ENCODE data around the gene CISTR.

The CISTR gene

DNA sequence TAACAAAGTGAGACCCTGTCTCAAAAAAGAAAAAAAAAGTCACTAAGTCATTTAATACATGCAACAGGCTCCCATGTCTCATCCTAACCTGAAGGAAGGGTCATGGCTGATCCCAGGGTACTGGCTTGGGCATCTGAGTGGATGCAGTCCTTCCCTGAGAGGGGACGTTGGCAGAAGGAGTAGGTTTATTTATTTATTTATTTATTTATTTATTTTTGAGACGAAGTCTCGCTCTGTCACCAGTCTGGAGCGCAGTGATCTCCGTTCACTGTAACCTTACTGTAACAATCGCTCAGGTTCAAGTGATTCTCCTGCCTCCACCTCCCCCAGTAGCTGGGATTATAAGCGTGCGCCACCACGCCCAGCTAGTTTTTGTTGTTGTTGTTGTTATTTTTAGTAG lies 17.4 kb downstream of the CISTR start:
- H3K4me3 ChIP-seq (ENCODE audit: low read depth, low read length), result no peak overlapping the region
- TF ChIP-seq CTCF (IDR thresholded peaks at IDR 0.05; ENCODE audit: low read depth, low read length) (no peak), POLR2A (IDR thresholded peaks at IDR 0.05; ENCODE audit: extremely low read depth, insufficient read length) (no peak), MYC (IDR thresholded peaks at IDR 0.05; ENCODE audit: low read depth, low read length) (no peak)
- no peak for DNase-seq (ENCODE audit: low read depth)

DNA sequence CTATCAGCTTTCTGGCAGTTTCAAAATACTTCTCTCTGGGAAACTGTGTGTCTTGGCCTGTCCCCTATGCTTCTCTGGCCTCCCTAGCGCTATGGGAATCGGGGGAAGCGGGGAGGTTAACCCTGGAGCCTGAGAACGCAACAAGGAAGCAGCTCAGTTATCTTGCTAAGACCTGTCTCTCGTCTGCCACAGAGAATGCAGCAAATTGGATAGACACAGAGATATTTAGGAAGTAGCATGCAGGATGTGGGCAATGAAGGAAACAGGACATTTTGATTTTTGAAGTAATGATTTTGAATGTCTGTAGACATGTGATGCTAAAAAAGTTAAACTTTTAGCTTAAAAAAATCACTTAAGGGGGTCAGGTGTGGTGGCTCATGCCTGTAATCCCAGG lies 18.0 kb downstream of the CISTR start:
- DNase-seq (ENCODE audit: low read depth), result no peak
- no peak overlapping the region for H3K4me3 ChIP-seq (ENCODE audit: low read depth, low read length)
- no peak for TF ChIP-seq MAX (IDR thresholded peaks at IDR 0.05; ENCODE audit: low read depth, low read length)

DNA sequence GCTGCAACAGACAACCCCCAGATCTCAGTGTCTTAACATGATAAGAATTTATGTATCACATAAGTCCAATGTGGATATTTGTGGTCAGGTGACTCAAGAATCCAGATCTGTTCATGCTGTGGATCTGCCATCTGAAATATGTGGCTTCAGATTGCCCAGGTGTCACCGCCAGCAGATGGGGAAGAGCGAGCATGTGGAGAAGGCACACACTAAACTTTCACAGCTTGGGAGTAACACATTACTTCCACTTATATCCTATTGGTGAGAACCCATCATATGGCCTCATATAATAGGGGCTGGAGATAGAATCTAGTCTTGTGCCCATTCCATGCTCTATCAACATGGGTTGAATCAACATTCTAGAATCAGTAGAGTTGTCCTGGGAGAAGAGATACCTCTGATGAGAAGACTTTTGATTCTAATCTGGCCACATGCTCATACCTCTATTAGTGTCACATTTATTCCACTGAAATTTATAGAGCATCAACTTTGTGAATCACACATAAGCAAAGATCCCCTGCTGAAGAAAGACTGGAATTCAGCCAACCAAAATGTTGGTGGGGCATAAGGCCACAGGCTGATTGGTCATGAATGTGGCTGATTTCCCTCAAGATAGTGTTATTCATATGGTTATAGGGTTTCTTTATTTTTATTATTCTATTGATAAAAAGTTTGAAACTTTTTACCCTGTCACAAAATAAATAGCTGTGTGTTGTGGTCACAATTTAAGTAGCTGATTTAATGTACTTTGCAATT lies 18.6 kb downstream of the CISTR start:
- TF ChIP-seq MAX (IDR thresholded peaks at IDR 0.05; ENCODE audit: low read depth, low read length), result no peak
- TF ChIP-seq MYC (IDR thresholded peaks at IDR 0.05; ENCODE audit: low read depth, low read length), result no peak
- TF ChIP-seq CTCF (IDR thresholded peaks at IDR 0.05; ENCODE audit: low read depth, low read length), result no peak
- no peak for TF ChIP-seq POLR2A (IDR thresholded peaks at IDR 0.05; ENCODE audit: extremely low read depth, insufficient read length)
- no peak overlapping the region for H3K4me3 ChIP-seq (ENCODE audit: low read depth, low read length)
- DNase-seq (ENCODE audit: low read depth), result no peak

- TF ChIP-seq MAX (IDR thresholded peaks at IDR 0.05; ENCODE audit: low read depth, low read length), result no peak
- no peak for TF ChIP-seq MYC (IDR thresholded peaks at IDR 0.05; ENCODE audit: low read depth, low read length)
- TF ChIP-seq CTCF (IDR thresholded peaks at IDR 0.05; ENCODE audit: low read depth, low read length), result no peak
- TF ChIP-seq POLR2A (IDR thresholded peaks at IDR 0.05; ENCODE audit: extremely low read depth, insufficient read length), result no peak
- DNase-seq (ENCODE audit: low read depth), result no peak
- no peak overlapping the region for H3K4me3 ChIP-seq (ENCODE audit: low read depth, low read length)
These were observed 22.1 kb downstream of the CISTR start for GRCh38 chr12:53729644-53730043.

GRCh38 chr12:53728206-53728605 lies 23.6 kb downstream of the CISTR start:
- DNase-seq (ENCODE audit: low read depth), result no peak
- H3K4me3 ChIP-seq (ENCODE audit: low read depth, low read length), result no peak overlapping the region
- TF ChIP-seq POLR2A (IDR thresholded peaks at IDR 0.05; ENCODE audit: extremely low read depth, insufficient read length) (no peak), MYC (IDR thresholded peaks at IDR 0.05; ENCODE audit: low read depth, low read length) (no peak), MAX (IDR thresholded peaks at IDR 0.05; ENCODE audit: low read depth, low read length) (no peak), CTCF (IDR thresholded peaks at IDR 0.05; ENCODE audit: low read depth, low read length) (no peak)

DNA sequence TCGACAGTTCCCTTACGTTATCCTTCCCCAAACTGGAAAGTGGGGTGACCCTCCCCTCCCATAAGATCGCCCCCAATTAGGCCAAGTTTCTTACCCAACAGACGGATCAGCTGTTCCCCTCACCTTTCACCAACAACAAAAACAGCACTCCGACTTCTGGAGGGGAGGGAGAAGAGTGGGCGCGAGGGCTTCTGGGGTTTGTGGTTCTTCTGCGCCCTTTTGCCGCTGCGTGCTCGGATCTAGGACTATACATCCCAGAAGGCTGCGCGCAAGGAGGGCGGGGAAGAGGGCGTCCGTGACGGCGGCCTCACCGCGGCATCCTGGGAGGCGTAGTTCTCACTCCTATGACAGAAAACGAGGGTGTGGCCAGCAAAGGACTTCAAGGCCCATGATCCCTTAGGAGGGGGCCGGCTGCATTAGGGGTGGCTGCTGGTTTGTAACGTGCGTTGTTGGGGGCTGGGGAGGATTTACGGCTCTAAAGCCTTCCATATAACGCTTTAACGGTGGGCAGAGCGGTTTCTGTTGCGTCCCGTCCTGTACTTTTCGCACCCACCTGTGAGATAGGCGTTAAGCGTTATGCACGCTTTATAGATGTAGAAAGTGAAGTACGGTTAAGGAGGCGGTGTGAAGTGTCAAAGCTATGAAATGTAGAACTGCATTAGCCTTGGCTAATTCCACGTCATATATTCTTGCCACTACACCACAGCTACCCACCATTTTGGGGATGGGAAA lies 24.3 kb downstream of the CISTR start, which contains the start of gene CALCOCO1:
Gene CALCOCO1 (minus strand): TSS at position 143 of the 732 bp plus-strand sequence. CDS start 2,210 bp downstream, outside the sequence.
- peak; percentile 100 for DNase-seq (ENCODE audit: low read depth)
- peak within 1 kb of the TSS; percentile 76 for H3K4me3 ChIP-seq (ENCODE audit: low read depth, low read length)
- TF ChIP-seq MYC (IDR thresholded peaks at IDR 0.05; ENCODE audit: low read depth, low read length) (peak; percentile 70), POLR2A (IDR thresholded peaks at IDR 0.05; ENCODE audit: extremely low read depth, insufficient read length) (peak; percentile 59), CTCF (IDR thresholded peaks at IDR 0.05; ENCODE audit: low read depth, low read length) (no peak), MAX (IDR thresholded peaks at IDR 0.05; ENCODE audit: low read depth, low read length) (peak; percentile 61)

Data from NB4 (cell line).